ENCODE data around the gene TLCD5.
A peak's percentile ranks its signal among the peaks of the same experiment; 100 is the strongest.

Gene TLCD5

GRCh38 chr11:120310870-120311269, 14.2 kb upstream of the TLCD5 start:
- no peak for DNase-seq

- no peak for DNase-seq
These were observed 10.2 kb upstream of the TLCD5 start for GRCh38 chr11:120314861-120315260.

- DNase-seq = no peak
These were observed 8.0 kb upstream of the TLCD5 start for GRCh38 chr11:120316880-120317688.

- no peak for DNase-seq
These were observed 7.2 kb upstream of the TLCD5 start for GRCh38 chr11:120317689-120318480.

- DNase-seq = no peak
These were observed 6.2 kb upstream of the TLCD5 start for GRCh38 chr11:120318906-120319305.

- DNase-seq = no peak
These were observed 1.1 kb downstream of the TLCD5 start for GRCh38 chr11:120326228-120326627.

GRCh38 chr11:120326845-120327281, 1.8 kb downstream of the TLCD5 start:
- no peak for DNase-seq

GRCh38 chr11:120327311-120327710, 2.2 kb downstream of the TLCD5 start:
- no peak for DNase-seq

GRCh38 chr11:120329556-120329955, 4.5 kb downstream of the TLCD5 start:
- DNase-seq = no peak

GRCh38 chr11:120330045-120330444, 4.9 kb downstream of the TLCD5 start:
- no peak for DNase-seq

- DNase-seq = no peak
These were observed 6.3 kb downstream of the TLCD5 start for GRCh38 chr11:120331301-120331996.

GRCh38 chr11:120332822-120333716, 8.0 kb downstream of the TLCD5 start:
- no peak for DNase-seq

- no peak for DNase-seq
These were observed 8.7 kb downstream of the TLCD5 start for GRCh38 chr11:120333801-120334200.

- DNase-seq = peak in 1 of 2 donors; percentile 77
These were observed 9.2 kb downstream of the TLCD5 start for GRCh38 chr11:120334332-120334731.

- DNase-seq = peak; percentile 20 to 87
These were observed 9.9 kb downstream of the TLCD5 start for GRCh38 chr11:120334894-120335462.

GRCh38 chr11:120335556-120335907, 10.4 kb downstream of the TLCD5 start:
- DNase-seq = peak in 1 of 2 donors; percentile 66

GRCh38 chr11:120335908-120336640, 11.0 kb downstream of the TLCD5 start, which contains the start of gene ARHGEF12:
Gene ARHGEF12 (plus strand): TSS chr11:120336413. CDS start chr11:120337244, 831 bp downstream.
- DNase-seq = peak; percentile 91 to 92

- DNase-seq = peak in 1 of 2 donors; percentile 39
These were observed 11.7 kb downstream of the TLCD5 start for GRCh38 chr11:120336641-120337354.

- DNase-seq = peak in 1 of 2 donors; percentile 46
These were observed 12.4 kb downstream of the TLCD5 start for GRCh38 chr11:120337355-120338106.

Data from hippocampal formation (tissue), 2 donors.